GM23338 (cell line): ENCODE data around the gene OIT3. TPM values are rescaled to one million over a fixed set of nuclear protein-coding genes. Genes with fewer than 3 reads are reported as not detected.

Experiments used
- ATAC-seq: fragments of 200-7000 bp; cut with Tn5 transposase; 3 replicates; pipeline ENCODE4 v1.9.1; 2020
- DNase-seq: peaks from one replicate; pipeline ENCODE4 v3.0.0-alpha.2; 2015; ENCODE audit warnings: low spot score
- H2AFZ ChIP-seq: fragments of 200-600 bp; sonication (generic); 2 replicates; pipeline ENCODE4 v1.8.0; 2016; ENCODE audit warnings: antibody characterized with exemption, mild to moderate bottlenecking, moderate library complexity
- H3F3A ChIP-seq: fragments of 200-600 bp; sonication (generic); replicated peaks from 2 replicates; pipeline ENCODE4 v1.8.0; 2017; ENCODE audit warnings: antibody characterized with exemption, mixed run types, low read depth
- H3K27ac ChIP-seq: fragments of 200-600 bp; sonication (generic); 2 replicates; pipeline ENCODE4 v1.6.1; 2016; ENCODE audit warnings: low read depth
- H3K27me3 ChIP-seq: fragments of 200-600 bp; sonication (generic); 2 replicates; pipeline ENCODE4 v1.8.0; 2016; ENCODE audit warnings: mild to moderate bottlenecking, mixed run types, moderate library complexity; ENCODE audit not compliant: insufficient read depth
- H3K36me3 ChIP-seq: fragments of 200-600 bp; sonication (generic); 2 replicates; pipeline ENCODE4 v1.8.0; 2016; ENCODE audit warnings: mild to moderate bottlenecking; ENCODE audit not compliant: insufficient read depth
- H3K4me1 ChIP-seq: fragments of 200-600 bp; sonication (generic); 2 replicates; pipeline ENCODE4 v1.8.0; 2016; ENCODE audit warnings: mild to moderate bottlenecking, moderate library complexity; ENCODE audit not compliant: insufficient read depth
- H3K4me2 ChIP-seq: fragments of 200-600 bp; sonication (generic); 2 replicates; pipeline ENCODE4 v1.7.1; 2017; ENCODE audit warnings: mixed run types
- H3K4me3 ChIP-seq: fragments of 200-600 bp; sonication (generic); 2 replicates; pipeline ENCODE4 v1.6.1; 2016; ENCODE audit warnings: mixed run types
- H3K79me2 ChIP-seq: fragments of 200-600 bp; sonication (generic); replicated peaks from 2 replicates; pipeline ENCODE4 v1.8.0; 2017; ENCODE audit warnings: mild to moderate bottlenecking; ENCODE audit not compliant: insufficient read depth
- H3K9me2 ChIP-seq: fragments of 200-600 bp; sonication (generic); 2 replicates; pipeline ENCODE4 v1.8.0; 2017; ENCODE audit not compliant: insufficient read depth
- H4K20me1 ChIP-seq: fragments of 200-600 bp; sonication (generic); replicated peaks from 2 replicates; pipeline ENCODE4 v1.8.0; 2017; ENCODE audit warnings: mild to moderate bottlenecking; ENCODE audit not compliant: insufficient read depth
- H3K27ac Mint-ChIP-seq: 2 replicates; pipeline ENCODE4 v1.8.0; 2020; ENCODE audit warnings: inconsistent platforms, mild to moderate bottlenecking, moderate library complexity, mixed read lengths
- H3K27me3 Mint-ChIP-seq: 3 replicates; pipeline ENCODE4 v1.8.0; 2022; ENCODE audit warnings: low read depth, mild to moderate bottlenecking, moderate library complexity, mixed read lengths, inconsistent platforms; ENCODE audit not compliant: insufficient read depth, poor library complexity
- H3K36me3 Mint-ChIP-seq: 3 replicates; pipeline ENCODE4 v1.8.0; 2021; ENCODE audit warnings: low read depth, mild to moderate bottlenecking, inconsistent platforms, moderate library complexity, mixed read lengths
- H3K4me1 Mint-ChIP-seq: 3 replicates; pipeline ENCODE4 v1.8.0; 2020; ENCODE audit warnings: mild to moderate bottlenecking, inconsistent platforms, mixed read lengths
- H3K4me3 Mint-ChIP-seq: 3 replicates; pipeline ENCODE4 v1.8.0; 2021; ENCODE audit warnings: moderate library complexity, mild to moderate bottlenecking, inconsistent platforms, mixed read lengths
- H3K9me3 Mint-ChIP-seq: 3 replicates; pipeline ENCODE4 v1.8.0; 2020; ENCODE audit warnings: moderate library complexity, mild to moderate bottlenecking, inconsistent platforms, mixed read lengths
- CREB1 ChIP-seq: fragments of 250-450 bp; sonication (Bioruptor Pico); IDR thresholded peaks from 2 replicates; pipeline ENCODE4 v1.5.0; 2020; ENCODE audit warnings: low read depth, mild to moderate bottlenecking, moderate library complexity
- ETS1 ChIP-seq: IDR thresholded peaks from 2 replicates; pipeline ENCODE4 v1.6.1; 2016; ENCODE audit warnings: antibody characterized with exemption
- EZH2 ChIP-seq: fragments of 200-600 bp; sonication (generic); IDR thresholded peaks from one replicate; pipeline ENCODE4 v1.8.0; 2017; ENCODE audit warnings: antibody characterized with exemption, mild to moderate bottlenecking, low read depth; ENCODE audit not compliant: unreplicated experiment
- EZH2phosphoT487 ChIP-seq: fragments of 200-600 bp; sonication (generic); IDR thresholded peaks from one replicate; pipeline ENCODE4 v1.8.1; 2018; ENCODE audit warnings: antibody characterized with exemption; ENCODE audit not compliant: unreplicated experiment
- JUNB ChIP-seq: IDR thresholded peaks from one replicate; pipeline ENCODE4 v1.6.1; 2016; ENCODE audit warnings: antibody characterized with exemption; ENCODE audit not compliant: unreplicated experiment
- NANOG ChIP-seq: IDR thresholded peaks from 2 replicates; pipeline ENCODE4 v1.6.1; 2016; ENCODE audit warnings: antibody characterized with exemption, borderline replicate concordance
- POLR2AphosphoS5 ChIP-seq: IDR thresholded peaks from 2 replicates; pipeline ENCODE4 v1.6.1; 2016; ENCODE audit warnings: antibody characterized with exemption, low read depth
- REST ChIP-seq: IDR thresholded peaks from one replicate; pipeline ENCODE4 v1.6.1; 2018; ENCODE audit warnings: antibody characterized with exemption; ENCODE audit not compliant: unreplicated experiment
- STAT1 ChIP-seq: IDR thresholded peaks from one replicate; pipeline ENCODE4 v1.6.1; 2016; ENCODE audit warnings: antibody characterized with exemption; ENCODE audit not compliant: unreplicated experiment
- ZNF114 ChIP-seq: fragments of 250-450 bp; sonication (Bioruptor Pico); IDR thresholded peaks from 2 replicates; pipeline ENCODE4 v1.5.0; 2020; ENCODE audit warnings: mild to moderate bottlenecking, moderate library complexity
- ZNF331 ChIP-seq: fragments of 250-450 bp; sonication (Bioruptor Pico); IDR thresholded peaks from 2 replicates; pipeline ENCODE4 v1.5.0; 2020; ENCODE audit warnings: low read depth, mild to moderate bottlenecking, moderate library complexity
- ZNF462 ChIP-seq: fragments of 250-450 bp; sonication (Bioruptor Pico); IDR thresholded peaks from 2 replicates; pipeline ENCODE4 v1.5.0; 2020; ENCODE audit warnings: mild to moderate bottlenecking, moderate library complexity
- polyA plus RNA-seq: library from polyadenylated mRNA; unstranded; fragments of >200 nt; fragmentation: Nextera tagmentation; extraction: Ambion mirVana; gene quantifications from 2 replicates; pipeline ENCODE4 v1.2.1, GENCODE V29; 2016
- total RNA-seq: library from RNA; depleted of rRNA; stranded (reverse); fragments of >200 nt; shearing (Covaris generic); gene quantifications from 2 replicates; pipeline ENCODE4 v1.2.3, GENCODE V29; 2014
- TF ChIP-seq, protein P1 (sequence below), 2 experiments: fragments of 200-600 bp in 1 of 2; sonication (generic) in 1 of 2; conservative IDR thresholded peaks; 2 replicates each; pipeline versions ENCODE4 v1.5.1 to v1.6.1; 2016 to 2017; ENCODE audit warnings: antibody characterized with exemption in 2 of 2, low read depth in 2 of 2, mild to moderate bottlenecking in 2 of 2, moderate library complexity in 1 of 2

The OIT3 gene
- total and polyA plus RNA-seq, 2 experiments from 2014 or later: not detected

GRCh38 chr10:72912736-72913135 is 19.2 kb downstream of the OIT3 start:
- Mint-ChIP-seq H3K9me3 (no peaks in the 10 kb centered on the region), H3K4me3 (no peak overlapping the region), H3K4me1 (peaks cover 7% of the 10 kb centered on the region), H3K36me3 (no peaks in the 10 kb centered on the region), H3K27me3 (peaks cover 3% of the 10 kb centered on the region), H3K27ac (no peak overlapping the region)
- H3K79me2 ChIP-seq: no peaks in the 10 kb centered on the region
- no peak for TF ChIP-seq ETS1
- TF ChIP-seq EZH2: no peak
- TF ChIP-seq, protein P1, sequence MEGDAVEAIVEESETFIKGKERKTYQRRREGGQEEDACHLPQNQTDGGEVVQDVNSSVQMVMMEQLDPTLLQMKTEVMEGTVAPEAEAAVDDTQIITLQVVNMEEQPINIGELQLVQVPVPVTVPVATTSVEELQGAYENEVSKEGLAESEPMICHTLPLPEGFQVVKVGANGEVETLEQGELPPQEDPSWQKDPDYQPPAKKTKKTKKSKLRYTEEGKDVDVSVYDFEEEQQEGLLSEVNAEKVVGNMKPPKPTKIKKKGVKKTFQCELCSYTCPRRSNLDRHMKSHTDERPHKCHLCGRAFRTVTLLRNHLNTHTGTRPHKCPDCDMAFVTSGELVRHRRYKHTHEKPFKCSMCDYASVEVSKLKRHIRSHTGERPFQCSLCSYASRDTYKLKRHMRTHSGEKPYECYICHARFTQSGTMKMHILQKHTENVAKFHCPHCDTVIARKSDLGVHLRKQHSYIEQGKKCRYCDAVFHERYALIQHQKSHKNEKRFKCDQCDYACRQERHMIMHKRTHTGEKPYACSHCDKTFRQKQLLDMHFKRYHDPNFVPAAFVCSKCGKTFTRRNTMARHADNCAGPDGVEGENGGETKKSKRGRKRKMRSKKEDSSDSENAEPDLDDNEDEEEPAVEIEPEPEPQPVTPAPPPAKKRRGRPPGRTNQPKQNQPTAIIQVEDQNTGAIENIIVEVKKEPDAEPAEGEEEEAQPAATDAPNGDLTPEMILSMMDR (conservative IDR thresholded peaks at IDR 0.05; ENCODE audit: low read depth in 2 of 2): no peak
- no peak for TF ChIP-seq STAT1
- TF ChIP-seq CREB1: no peak
- no peak for TF ChIP-seq REST
- TF ChIP-seq JUNB: no peak
- TF ChIP-seq NANOG: no peak
- no peak for TF ChIP-seq ZNF114 (CRISPR knock-in tag)
- TF ChIP-seq ZNF462: no peak
- no peak for TF ChIP-seq ZNF331 (CRISPR knock-in tag)
- TF ChIP-seq POLR2AphosphoS5: no peak
- TF ChIP-seq EZH2phosphoT487: no peak
- peak overlapping the region; percentile 12 for H2AFZ ChIP-seq
- H3K27me3 ChIP-seq: no peaks in the 10 kb centered on the region
- no peaks in the 10 kb centered on the region for H4K20me1 ChIP-seq
- H3K4me2 ChIP-seq: no peak overlapping the region
- H3K9me2 ChIP-seq: peaks cover 6% of the 10 kb centered on the region; the same call in 1 of the 2 replicates
- no peak overlapping the region for H3K4me3 ChIP-seq
- H3K4me1 ChIP-seq: no peaks in the 10 kb centered on the region
- H3F3A ChIP-seq: no peaks in the 10 kb centered on the region
- DNase-seq (no peak), ATAC-seq (no peak)
- no peak overlapping the region for H3K27ac ChIP-seq
- no peaks in the 10 kb centered on the region for H3K36me3 ChIP-seq
